Measurements from ENCODE around the gene TSPAN13.

DNA sequence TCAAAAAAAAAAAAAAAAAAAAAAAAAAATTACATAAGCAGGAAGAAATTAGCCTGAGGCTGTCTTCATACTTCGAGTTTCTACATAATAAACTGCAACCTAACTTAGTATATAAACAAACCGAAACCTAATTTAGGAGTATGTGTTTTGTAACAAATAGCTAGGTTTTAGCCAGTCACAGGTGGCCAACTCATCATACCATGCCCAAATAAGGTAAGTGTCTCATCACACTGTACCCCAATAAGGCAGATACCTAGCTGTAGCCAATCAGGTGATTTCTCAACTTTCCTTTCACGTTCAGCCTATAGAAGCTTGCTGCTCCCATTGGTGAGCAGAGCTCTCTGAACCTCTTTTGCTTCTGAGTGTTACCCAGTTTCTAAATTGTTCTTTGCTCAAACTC lies 65.2 kb downstream of the TSPAN13 start:
- TF ChIP-seq POLR2AphosphoS5 (IDR thresholded peaks at IDR 0.05), result no peak
- TF ChIP-seq, protein P1, sequence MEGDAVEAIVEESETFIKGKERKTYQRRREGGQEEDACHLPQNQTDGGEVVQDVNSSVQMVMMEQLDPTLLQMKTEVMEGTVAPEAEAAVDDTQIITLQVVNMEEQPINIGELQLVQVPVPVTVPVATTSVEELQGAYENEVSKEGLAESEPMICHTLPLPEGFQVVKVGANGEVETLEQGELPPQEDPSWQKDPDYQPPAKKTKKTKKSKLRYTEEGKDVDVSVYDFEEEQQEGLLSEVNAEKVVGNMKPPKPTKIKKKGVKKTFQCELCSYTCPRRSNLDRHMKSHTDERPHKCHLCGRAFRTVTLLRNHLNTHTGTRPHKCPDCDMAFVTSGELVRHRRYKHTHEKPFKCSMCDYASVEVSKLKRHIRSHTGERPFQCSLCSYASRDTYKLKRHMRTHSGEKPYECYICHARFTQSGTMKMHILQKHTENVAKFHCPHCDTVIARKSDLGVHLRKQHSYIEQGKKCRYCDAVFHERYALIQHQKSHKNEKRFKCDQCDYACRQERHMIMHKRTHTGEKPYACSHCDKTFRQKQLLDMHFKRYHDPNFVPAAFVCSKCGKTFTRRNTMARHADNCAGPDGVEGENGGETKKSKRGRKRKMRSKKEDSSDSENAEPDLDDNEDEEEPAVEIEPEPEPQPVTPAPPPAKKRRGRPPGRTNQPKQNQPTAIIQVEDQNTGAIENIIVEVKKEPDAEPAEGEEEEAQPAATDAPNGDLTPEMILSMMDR (IDR thresholded peaks at IDR 0.05), result no peak
- TF ChIP-seq POLR2A (IDR thresholded peaks at IDR 0.05), result no peak
